Colonic mucosa (tissue), 4 donors: ENCODE data around the gene IFT43. TPM values are rescaled to one million over a fixed set of nuclear protein-coding genes. Genes with fewer than 3 reads are reported as not detected.

Source experiments
- DNase-seq: peaks from one replicate; pipeline ENCODE4 v3.0.0-alpha.2; 2020
- H3K27ac ChIP-seq: fragments of 200-600 bp; one replicate; pipeline ENCODE4 v1.8.0; 2021
- H3K27me3 ChIP-seq: fragments of 200-600 bp; one replicate; pipeline ENCODE4 v1.8.0; 2021
- H3K36me3 ChIP-seq: fragments of 200-600 bp; one replicate; pipeline ENCODE4 v1.8.0; 2021
- H3K4me1 ChIP-seq: fragments of 200-600 bp; one replicate; pipeline ENCODE4 v1.8.0; 2021; ENCODE audit warnings: mild to moderate bottlenecking
- H3K4me3 ChIP-seq: fragments of 200-600 bp; one replicate; pipeline ENCODE4 v1.8.0; 2021
- H3K9ac ChIP-seq, 2 donors: one replicate each; pipeline ENCODE4 v1.7.0; 2013; ENCODE audit warnings: control low read depth in 2 of 2, low read depth in 2 of 2, low read length in 2 of 2
- H3K9me3 ChIP-seq: fragments of 200-600 bp; one replicate; pipeline ENCODE4 v1.8.0; 2021
- CTCF ChIP-seq: fragments of 200-600 bp; IDR thresholded peaks from one replicate; pipeline ENCODE4 v1.8.0; 2022; ENCODE audit warnings: antibody characterized with exemption, mild to moderate bottlenecking
- intact Hi-C: fragments of 100-400 bp; cut with DNase I; formaldehyde crosslinking; loops from one replicate; pipeline ENCODE4 v1.14.1; 2022
- total RNA-seq, 2 donors: library from RNA; stranded (reverse); fragmentation: NEBNext Ultra II Directional in 1 of 2; extraction: Animal tissue kit (Norgen Biotek cat#: 25700) in 1 of 2; gene quantifications; one replicate each; pipeline ENCODE4 v1.2.1, GENCODE V29; 2021
- donor health status: healthy.
- donor health status: DM: no; HTN: no; CAD: no.
- donor health status: DM: no; HTN: no; CAD: no.

The IFT43 gene
- total RNA-seq, 2 donors from 2014 or later, result 26.5 to 26.6 TPM

- TF ChIP-seq CTCF, result no peak
- DNase-seq, result no peak
- no peak overlapping the region for H3K27ac ChIP-seq
- H3K27me3 ChIP-seq, result no peaks in the 10 kb centered on the region
- no peak overlapping the region for H3K4me3 ChIP-seq
- intact Hi-C loops, result loop anchor here (10.0 kb wide), 1 partner anchor 327 kb away; no protein-coding TSS in a partner anchor
- no peaks in the 10 kb centered on the region for H3K9me3 ChIP-seq
- no peaks in the 10 kb centered on the region for H3K36me3 ChIP-seq
- H3K4me1 ChIP-seq, result no peaks in the 10 kb centered on the region
- no peak overlapping the region for H3K9ac ChIP-seq
Observed at GRCh38 chr14:76057914-76058313, 72.4 kb downstream of the IFT43 start.

- TF ChIP-seq CTCF, result no peak
- no peak overlapping the region for H3K9ac ChIP-seq
- H3K4me3 ChIP-seq, result no peak overlapping the region
- no peaks in the 10 kb centered on the region for H3K9me3 ChIP-seq
- intact Hi-C loops, result no loop called here
- H3K27me3 ChIP-seq, result no peaks in the 10 kb centered on the region
- no peaks in the 10 kb centered on the region for H3K4me1 ChIP-seq
- H3K27ac ChIP-seq, result no peak overlapping the region
- no peak for DNase-seq
- no peaks in the 10 kb centered on the region for H3K36me3 ChIP-seq
Observed at GRCh38 chr14:76063327-76063726, 77.8 kb downstream of the IFT43 start.

GRCh38 chr14:76065519-76065918, 80.0 kb downstream of the IFT43 start:
- intact Hi-C loops, result no loop called here
- H3K27ac ChIP-seq, result no peak overlapping the region
- no peaks in the 10 kb centered on the region for H3K36me3 ChIP-seq
- no peaks in the 10 kb centered on the region for H3K4me1 ChIP-seq
- DNase-seq, result no peak
- no peak overlapping the region for H3K9ac ChIP-seq
- TF ChIP-seq CTCF, result no peak
- no peaks in the 10 kb centered on the region for H3K9me3 ChIP-seq
- H3K27me3 ChIP-seq, result no peaks in the 10 kb centered on the region
- no peak overlapping the region for H3K4me3 ChIP-seq

- Histone ChIP-seq H3K9me3 (no peaks in the 10 kb centered on the region), H3K9ac (no peak overlapping the region), H3K4me3 (no peak overlapping the region), H3K27ac (no peak overlapping the region), H3K4me1 (no peaks in the 10 kb centered on the region), H3K27me3 (no peaks in the 10 kb centered on the region), H3K36me3 (no peaks in the 10 kb centered on the region)
- DNase-seq, result no peak
- intact Hi-C loops, result no loop called here
- TF ChIP-seq CTCF, result no peak
Observed at GRCh38 chr14:76067536-76067935, 82.0 kb downstream of the IFT43 start.

- Histone ChIP-seq H3K27ac (no peak overlapping the region), H3K9ac (no peak overlapping the region)
- intact Hi-C loops, result no loop called here
Observed at GRCh38 chr14:76073717-76074116, 88.2 kb downstream of the IFT43 start.

More at GRCh38 chr14:76073717-76074116, 88.2 kb downstream of the IFT43 start:
- no peaks in the 10 kb centered on the region for H3K9me3 ChIP-seq
- TF ChIP-seq CTCF, result no peak
- H3K4me3 ChIP-seq, result no peak overlapping the region
- no peak for DNase-seq
- H3K27me3 ChIP-seq, result no peaks in the 10 kb centered on the region
- no peaks in the 10 kb centered on the region for H3K36me3 ChIP-seq
- no peaks in the 10 kb centered on the region for H3K4me1 ChIP-seq
